GM21717 (cell line): Measurements from ENCODE around the gene CSF1R.
"Not testable (repeated sequence)": the region's sequence is repeated elsewhere in the genome, so short reads cannot be mapped to it uniquely, and the experiment has no call there.

ENCODE experiments used
- ATAC-seq: cut with Tn5 transposase; IDR thresholded peaks from one replicate; pipeline ENCODE4 v1.9.1; 2021; ENCODE audit warnings: mild to moderate bottlenecking, moderate library complexity; ENCODE audit not compliant: unreplicated experiment

The CSF1R gene

DNA sequence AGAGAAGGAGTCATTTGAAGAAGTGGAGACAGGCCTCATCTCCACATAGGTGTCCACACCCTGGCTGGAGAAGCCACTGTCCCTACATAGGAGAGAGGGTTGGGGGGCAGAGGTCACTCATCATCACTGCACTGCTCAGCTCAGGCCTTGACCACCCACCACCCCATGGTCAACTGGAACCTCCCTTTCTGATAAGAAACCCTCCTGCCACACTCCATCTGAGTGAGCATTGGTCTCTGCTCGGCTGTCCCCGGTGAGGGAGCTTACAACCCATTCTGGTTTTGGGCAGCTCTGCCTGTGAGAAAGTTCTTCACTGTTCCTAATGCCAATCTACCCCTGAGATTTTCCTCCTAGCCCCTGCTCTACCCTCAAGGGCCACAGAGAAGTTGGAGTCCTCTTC lies 28.8 kb downstream of the CSF1R start:
- no peak for ATAC-seq

DNA sequence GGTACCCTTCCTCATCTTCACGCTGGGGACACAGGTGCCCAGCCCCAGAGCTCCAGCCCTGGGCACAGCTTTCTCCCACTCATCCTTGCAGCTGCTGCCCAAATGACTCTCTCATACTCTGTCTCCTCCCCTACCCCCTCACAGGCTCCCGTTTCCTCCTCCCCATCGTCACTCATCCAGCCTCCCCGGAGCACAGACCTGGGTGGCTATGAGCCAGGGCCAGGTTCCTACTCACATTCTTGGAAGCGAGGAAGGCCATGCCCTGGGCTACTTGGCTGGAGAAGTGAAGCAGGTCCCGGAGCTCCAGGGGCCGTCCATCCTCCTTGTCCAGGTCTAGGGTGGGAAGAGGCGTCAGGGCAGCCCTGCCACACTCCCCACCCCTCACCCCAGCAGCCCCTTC lies 29.3 kb downstream of the CSF1R start:
- ATAC-seq, result no peak

DNA sequence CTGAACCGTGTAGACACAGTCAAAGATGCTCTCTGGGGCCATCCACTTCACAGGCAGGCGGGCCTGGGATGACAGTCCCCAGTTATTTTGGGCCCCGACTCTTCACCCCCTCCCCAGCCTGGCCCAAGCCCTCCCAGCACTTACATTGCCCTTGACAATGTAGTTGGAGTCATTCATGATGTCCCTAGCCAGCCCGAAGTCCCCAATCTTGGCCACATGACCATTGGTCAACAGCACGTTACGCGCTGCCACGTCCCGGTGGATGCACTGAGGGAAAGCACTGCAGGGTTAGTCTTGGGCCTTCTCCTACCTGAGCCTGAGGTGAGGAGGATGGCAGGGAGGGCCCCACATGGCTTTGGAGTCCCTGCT lies 30.3 kb downstream of the CSF1R start:
- no peak for ATAC-seq

DNA sequence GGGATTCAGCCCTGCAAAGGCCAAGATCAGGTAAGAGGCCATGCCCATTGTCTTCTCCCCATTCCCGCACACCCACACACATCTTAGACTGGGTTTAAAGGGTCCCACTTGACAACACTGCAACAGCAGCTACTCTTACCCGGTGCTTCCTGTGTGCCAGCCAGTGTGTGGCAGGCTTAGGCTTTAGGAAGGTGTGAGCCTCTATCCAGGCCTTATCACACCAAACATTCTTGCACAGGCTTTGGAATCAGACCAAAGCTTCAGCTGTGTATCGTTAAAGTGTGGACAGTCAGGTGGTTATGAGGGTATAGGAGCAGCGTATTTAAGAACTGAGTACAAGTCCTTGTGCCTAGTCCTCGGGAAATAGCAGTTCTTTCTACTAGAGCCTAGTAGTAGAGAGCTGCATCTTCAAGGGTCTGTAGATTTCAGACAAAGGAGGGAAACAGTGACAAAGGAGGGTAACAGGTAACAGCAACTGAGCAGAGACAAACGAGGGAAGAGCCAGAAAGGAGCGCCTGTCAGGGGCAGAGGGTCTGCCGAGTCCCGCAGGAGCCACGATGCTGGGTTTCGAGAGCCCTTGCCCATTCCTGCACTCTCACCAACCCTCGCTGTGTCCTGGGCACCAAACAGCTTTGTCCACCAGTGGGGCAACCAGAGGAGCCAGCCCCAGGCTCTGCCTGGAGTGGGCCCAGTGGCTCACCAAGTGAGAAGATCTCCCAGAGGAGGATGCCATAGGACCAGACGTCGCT lies 30.9 kb downstream of the CSF1R start:
- no peak for ATAC-seq

DNA sequence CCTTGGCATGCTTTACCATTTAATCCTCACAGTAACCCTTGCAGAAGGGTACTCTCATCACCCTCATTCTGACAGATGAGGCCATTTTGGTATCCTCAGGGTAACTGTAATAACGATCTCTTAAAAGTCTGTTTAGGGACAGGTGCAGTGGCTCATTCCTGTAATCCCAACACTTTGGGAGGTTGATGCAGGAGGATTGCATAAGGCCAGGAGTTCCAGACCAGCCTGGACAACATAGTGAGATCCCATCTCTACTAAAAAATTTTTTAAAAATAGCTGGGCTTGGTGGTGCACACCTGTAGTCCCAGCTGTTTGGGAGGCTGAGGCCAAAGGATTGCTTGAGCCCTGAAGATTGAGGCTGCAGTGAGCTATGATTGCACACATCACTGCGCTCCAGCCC lies 31.8 kb downstream of the CSF1R start:
- no peak for ATAC-seq

DNA sequence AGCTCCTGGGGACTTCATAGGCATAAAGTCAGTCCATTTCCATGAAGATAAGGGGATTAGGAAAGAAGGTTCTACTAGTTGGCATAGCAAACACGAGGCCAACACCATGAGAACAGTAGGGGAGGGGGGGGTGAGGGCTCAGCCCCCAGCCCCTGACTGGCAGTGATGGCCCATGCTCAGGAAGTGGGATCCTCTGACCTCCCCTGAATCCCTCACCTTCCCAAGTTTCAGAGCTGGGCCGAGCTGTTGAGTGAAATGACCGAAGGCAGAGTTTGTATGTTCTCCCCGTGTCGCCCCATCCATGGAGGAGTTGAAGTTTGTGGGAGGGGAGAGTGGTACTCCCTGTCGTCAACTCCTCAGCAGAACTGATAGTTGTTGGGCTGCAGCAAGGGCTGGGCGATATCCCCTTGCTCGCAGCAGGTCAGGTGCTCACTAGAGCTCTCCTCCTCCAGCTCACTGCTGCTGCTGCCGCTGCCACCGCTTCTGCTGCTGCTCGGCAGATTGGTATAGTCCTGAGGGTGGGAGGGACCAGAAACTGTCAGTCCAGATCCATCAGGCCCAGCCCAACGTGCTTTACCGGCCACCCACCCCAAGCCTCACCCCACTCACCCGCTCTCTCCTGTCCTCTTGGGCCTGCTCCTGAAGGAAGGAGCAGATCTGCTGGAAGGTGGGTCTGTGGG lies 32.5 kb downstream of the CSF1R start:
- no peak for ATAC-seq

DNA sequence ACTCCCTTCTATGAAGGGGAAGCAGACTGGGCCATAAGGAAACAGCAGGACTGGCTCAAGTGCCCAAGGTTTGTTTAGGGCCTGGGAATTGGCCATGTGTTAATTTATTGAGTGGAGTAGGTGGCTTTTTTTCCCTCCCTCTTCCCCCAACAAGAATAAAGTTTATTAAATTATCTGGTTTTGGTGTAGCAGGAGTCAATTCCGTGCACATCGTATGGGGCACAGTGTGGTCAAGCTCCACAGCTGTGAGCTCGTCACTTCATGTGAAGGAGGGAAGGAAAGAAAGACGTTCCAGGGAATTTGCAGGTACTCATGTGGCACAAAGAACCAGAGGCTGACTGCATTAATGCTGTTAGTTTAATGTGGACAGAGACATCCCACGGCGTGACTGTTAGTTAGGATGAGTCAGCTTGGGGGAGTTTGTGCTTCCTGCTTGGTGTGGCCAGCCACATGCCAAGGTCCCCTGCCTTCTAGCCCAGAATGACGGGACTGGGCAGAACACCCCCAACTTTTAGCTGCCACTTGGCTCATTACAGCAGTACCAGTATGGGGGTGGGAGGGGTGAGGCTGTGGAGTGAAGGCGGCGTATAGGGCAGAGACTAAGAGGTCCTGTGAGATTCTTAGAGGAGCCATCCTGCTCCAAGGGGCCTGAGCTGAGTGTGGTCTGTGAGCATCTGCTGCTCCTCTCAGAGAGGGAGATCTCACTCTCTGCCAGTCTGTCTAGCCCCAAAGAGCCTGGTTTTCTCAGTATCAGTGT lies 33.2 kb downstream of the CSF1R start:
- no peak for ATAC-seq

DNA sequence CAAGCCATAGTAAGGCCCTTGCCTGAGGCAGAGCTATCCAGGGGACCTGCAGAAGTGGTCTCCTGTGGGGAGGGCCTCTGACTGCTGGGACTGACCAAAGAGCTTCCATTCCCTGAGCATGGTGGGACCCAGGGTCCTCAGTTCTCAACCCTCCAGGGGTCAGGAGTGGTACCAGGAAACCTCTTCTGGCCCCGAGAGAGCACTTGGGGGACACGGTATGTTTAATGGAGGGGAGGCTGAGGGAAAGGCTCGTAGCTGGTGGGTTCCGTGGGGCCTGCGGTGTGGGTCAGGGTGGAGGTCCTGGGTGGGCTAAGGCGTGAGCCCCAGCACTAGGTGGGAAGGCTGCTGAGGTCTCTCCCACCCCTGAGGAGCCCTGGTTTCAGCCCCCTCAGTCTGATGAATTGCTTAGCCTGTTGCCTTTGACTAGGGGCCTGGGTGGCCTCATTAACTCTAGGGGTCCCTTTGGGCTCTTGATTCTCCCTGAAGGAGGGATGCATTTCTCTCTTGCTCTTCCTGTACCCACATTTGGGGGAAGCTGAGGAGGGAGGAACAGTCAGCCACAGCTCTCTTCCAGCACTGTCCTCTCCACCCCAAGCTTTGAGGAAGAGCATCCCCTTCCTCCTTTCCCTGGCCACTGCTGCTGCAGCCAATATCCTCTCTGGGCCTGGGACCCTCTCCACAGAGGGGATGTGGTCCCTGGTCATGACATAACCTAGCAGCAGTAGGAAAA lies 34.0 kb downstream of the CSF1R start:
- ATAC-seq, result no peak

DNA sequence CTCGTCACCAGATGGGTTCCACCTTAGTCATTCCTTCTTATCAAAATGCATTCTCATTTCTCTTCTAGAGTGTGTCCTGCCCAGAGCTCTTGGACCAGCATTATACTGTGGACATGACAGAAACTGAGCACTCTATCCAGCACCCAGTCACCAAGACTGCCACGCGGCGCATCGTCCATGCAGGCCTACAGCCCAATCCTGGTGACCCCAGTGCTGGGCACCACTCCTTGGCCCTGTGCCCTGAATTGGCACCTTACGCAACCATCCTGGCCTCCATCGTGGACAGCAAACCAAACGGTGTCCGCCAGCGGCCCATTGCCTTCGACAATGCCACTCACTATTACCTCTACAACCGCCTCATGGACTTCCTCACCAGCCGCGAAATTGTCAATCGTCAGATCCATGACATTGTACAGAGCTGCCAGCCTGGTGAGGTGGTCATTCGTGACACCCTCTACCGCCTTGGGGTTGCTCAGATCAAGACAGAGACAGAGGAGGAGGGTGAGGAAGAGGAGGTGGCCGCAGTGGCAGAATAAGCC lies 34.6 kb downstream of the CSF1R start:
- no peak for ATAC-seq

DNA sequence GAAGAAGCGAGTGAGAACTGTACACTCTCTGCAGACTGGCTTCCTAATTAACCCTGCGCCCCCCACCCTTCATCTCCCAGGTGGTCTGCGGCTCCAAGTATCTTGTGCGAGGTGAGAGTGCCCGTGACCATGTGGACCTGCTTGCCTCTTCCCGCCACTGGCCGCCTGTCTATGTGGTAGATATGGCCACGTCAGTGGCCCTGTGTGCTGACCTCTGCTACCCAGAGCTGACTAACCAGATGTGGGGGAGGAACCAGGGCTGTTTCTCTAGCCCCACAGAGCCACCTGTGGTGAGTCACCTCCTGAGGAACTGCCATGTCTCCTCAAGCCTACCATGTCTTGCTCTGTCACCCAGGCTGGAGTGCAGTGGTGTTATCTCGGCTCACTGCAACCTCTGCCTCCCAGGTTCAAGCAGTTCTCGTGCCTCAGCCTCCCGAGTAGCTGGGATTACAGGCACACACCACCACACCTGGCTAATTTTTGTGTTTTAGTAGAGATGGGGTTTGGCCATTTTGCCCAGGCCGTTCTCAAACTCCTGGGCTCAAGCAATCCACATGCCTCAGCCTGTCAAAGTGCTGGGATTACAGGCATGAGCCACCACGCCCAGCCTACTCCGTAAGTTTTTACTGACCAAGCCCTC lies 36.1 kb downstream of the CSF1R start:
- not testable (repeated sequence) for ATAC-seq

DNA sequence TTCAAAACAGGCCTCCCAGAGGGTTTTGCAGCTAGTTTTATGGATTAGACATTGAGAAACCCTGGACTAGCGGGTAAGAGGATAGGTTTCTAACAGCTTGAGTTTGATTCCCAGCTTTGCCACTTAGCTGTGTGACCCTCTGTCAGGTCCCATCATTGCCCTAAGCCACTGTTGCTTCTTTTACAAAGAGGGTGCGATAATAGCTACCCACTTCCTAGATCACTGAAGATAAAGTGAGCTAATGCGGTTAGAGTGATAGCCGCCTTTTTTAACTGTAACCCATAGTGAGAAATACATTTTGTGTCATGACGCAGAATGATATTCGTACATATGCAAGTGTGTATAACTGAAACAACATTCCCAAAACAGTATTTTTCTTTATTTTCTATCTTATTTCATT lies 40.3 kb downstream of the CSF1R start:
- no peak for ATAC-seq

DNA sequence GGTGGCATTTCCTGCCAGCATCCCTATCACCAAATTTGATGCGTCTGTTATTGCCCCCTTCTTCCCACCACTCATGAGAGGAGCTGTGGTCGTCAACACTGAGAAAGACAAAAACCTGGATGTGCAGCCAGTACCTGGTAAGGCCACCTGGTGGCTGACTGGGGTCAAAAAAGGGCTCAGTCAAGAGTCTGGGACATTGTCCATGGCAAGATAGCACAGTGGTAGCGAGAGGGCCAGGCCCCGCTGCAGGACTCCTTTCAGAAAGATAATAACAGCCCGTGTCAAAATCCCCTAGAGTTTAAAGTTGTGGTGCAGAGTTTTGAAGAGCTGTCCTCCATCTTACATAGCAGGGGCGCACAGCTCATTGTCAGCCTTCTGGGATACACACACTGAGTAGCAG lies 40.8 kb downstream of the CSF1R start:
- no peak for ATAC-seq

DNA sequence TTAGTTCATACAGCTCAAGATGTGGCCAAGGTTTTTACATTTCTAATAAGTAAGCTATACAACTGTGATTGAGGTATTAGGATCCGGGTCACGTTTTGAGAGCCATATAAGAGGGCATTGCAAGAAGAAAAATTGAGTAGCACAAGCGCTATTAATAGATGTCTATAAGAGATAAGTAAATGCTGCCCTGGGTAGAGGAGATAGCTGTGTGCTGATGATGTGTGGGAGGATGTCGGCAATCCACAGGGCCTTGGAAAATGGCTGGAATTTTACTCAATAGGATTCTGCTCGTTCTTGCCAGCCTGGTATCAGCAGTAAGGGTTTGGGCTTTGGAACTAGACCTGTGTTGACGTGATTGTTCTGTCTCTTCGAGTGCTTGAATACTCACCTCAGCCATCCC lies 41.6 kb downstream of the CSF1R start:
- no peak for ATAC-seq

DNA sequence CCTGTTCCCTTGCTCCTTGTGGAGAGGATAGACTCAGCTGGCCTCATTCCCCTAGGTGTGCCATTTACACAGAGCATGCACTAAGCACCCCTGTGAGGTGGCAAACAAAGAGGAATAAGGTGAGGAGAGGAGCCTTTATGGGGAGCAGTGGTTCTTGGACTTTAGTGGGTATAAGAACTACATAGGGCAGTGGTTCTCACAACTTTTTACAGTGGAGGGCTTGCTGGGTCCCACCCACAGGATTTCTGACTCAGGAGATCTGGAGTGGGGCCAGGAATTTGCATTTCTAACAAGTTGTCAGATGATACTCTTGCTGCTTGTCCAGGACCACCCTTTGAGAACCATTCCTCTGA lies 42.0 kb downstream of the CSF1R start:
- ATAC-seq, result no peak

DNA sequence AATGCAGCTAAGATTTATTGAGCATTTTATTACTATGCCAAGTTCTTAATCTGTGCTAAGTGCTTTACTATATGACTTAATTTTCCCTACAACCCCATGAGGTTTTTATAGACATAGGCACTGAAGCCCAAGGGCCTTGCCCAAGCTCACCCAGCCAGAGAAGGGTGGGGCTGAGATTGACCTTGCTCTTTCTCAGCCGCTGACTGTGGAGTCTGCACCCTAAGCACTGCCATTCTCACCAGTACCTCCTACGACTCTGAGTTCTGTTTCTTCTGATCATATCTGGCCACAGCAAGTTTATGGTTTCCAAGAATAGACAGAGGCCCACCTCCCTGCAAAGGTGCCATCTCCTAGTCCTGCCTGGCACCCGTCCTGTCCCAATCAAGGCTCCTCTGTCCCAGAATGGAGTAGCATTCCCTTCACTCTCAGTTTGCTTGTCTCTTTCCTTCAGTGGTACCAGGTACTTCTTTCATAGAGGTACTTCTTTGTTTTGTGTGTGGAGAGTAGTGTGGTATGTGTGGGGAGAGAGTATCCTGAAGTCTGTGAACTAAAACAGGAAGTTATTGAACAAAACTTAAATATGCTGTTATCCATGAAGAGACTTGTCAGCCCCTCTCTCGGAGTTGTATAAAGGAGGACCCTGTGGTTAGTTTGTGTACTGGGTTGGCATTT lies 42.6 kb downstream of the CSF1R start:
- no peak for ATAC-seq

DNA sequence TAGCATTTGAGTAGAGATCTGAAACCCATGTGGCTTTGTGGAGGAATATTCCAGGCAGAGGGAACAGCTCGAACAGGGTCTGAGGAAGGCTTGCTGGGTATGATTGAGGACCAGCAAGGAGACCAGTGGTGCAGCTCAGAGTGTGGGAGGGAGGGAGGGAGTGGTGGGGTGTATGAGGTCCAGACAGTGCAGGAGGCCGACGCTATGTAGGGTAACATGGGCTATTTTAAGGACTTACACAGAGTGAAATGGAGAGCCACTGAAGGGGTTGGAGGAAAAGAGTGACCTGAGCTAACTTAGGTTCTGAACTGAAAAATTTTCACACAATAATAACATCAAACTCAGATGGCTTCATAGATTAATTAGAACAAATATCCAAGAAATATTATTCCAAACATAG lies 43.9 kb downstream of the CSF1R start:
- no peak for ATAC-seq

DNA sequence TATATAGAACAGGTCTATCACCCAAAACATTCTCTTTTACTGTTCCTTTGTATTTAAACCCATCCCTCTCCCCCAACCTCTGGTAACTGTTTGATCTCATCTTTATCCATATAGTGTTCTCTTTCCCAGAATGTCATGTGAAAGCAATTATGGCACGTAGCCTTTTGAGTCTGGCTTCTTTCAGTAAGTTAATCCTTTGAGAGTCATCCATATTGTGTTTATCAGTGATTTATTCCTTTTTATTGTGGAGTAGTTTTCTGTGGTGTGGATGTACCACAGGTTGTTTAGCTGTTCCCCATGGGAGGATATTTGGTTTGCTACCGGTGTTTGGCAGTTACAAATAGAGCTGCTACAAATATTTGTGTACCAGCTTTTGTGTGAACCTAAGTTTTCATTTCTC lies 47.8 kb downstream of the CSF1R start:
- ATAC-seq, result no peak

DNA sequence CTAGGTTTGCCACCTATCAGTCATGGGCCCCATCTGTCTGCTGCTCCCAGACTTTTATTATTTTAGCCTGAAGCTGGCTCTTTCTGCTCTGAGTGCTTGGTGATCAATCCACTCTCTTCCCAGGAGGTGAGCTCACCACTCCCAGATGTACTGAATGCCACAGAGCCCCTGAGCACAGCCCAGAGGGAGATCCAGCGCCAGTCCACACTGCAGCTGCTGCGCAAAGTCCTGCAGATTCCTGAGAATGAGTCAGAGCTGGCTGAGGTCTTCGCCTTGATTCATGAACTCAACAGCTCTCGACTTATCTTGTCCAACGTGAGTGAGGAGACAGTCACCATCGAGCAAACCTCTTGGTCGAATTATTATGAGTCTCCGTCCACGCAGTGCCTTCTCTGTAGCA lies 49.8 kb downstream of the CSF1R start:
- no peak for ATAC-seq

DNA sequence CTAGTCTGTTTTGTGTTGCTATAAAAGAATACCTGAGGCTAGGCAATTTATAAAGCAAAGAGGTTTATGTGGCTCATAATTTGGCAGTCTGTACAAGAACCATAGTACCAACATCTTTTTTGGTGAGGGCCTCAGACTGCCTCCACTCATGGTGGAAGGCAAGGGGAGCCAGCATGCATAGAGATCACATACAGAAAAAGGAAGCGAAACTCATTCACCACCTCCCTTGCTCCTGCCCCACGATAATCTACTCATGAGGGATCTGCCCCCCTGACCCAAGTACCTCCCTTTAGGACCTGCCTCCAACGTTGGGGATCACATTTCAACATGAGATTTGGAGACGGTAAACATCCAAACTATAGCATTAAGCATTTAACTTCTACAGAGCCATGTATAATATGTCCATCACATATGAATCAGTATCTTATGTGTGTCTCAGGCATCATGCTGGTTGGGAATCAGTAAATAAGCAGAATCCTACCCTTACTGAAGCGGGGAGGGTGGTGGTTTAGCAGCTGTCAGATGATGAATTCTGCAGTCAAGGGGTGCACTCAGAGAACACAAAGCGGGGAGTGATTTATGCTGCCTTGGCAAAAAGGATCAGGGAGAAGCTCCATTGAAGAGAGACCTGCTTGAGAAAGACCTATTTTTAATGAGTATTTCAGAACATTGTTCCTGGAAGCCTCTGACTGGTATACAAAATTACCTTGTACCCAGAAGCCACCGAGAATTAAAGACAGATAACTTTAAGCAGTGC lies 51.0 kb downstream of the CSF1R start:
- ATAC-seq, result peak; percentile 97

DNA sequence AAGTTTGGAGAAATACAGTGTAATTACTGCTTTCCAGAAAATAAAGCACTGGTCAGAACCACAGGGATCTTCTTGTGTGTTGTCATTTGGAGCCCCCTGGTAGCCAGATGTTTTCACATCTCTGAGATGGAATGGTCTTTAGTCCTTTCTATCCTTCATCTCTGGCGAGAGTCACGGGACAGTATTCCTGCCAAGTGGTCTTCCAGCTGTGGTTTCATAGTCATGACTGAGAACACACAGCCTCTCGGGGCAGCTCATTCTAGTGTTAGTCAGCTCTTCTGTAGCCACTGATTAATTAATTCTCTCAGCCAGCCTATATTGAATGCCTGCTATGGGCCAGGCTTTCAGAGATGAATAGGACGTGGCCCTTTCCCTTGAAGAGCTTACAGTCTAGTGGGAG lies 51.7 kb downstream of the CSF1R start:
- ATAC-seq, result no peak
